HepG2 (cell line): Measurements from ENCODE around the gene TBC1D1. TPM values are rescaled to one million over a fixed set of nuclear protein-coding genes. Genes with fewer than 3 reads are reported as not detected.

Experiments
- ATAC-seq: fragments of 200-7000 bp; cut with Tn5 transposase; 3 replicates; pipeline ENCODE4 v1.9.1; 2020; ENCODE audit warnings: mild to moderate bottlenecking, moderate library complexity
- BruUV-seq: library from RNA; stranded (reverse); fragments of 400-500 nt; replicated peaks from 2 replicates; lab custom pipeline; 2021; lab: Mats Ljungman, UMichigan
- CTCF ChIA-PET: fragments of 300-600 bp; formaldehyde crosslinking; extraction: SDS; loops from one replicate; lab custom pipeline; 2021; ENCODE audit warnings: low total read pairs, inconsistent platforms, low intra/inter-chr PET ratio; lab: Yijun Ruan, JAX
- POLR2A ChIA-PET: fragments of 350-600 bp; sonication (Branson Sonifier 250); formaldehyde crosslinking; loops from one replicate; lab custom pipeline; 2020; ENCODE audit warnings: antibody characterized with exemption, inconsistent platforms; lab: Yijun Ruan, JAX
- DNase-seq: peaks from one replicate; pipeline ENCODE4 v3.0.0-alpha.2; 2015; ENCODE audit warnings: low spot score
- FAIRE-seq: peaks from 3 replicates; lab custom pipeline; 2011; peaks lifted over from hg19 to GRCh38; lab: Jason Lieb, UNC
- H2AFZ ChIP-seq: one replicate; pipeline ENCODE4 v1.6.1; 2011; ENCODE audit warnings: low read length, inconsistent platforms
- H3K27ac ChIP-seq: fragments of 300-600 bp; 3 replicates; pipeline ENCODE4 v1.8.0; 2011; ENCODE audit warnings: mixed run types, mild to moderate bottlenecking, mixed read lengths, low read length, inconsistent platforms; ENCODE audit not compliant: insufficient read depth; ENCODE audit errors: extremely low read length
- H3K27me3 ChIP-seq, 2 experiments: fragments of 200-600 bp in 1 of 2; 2 replicates in 1 of 2; 3 replicates in 1 of 2; pipeline versions ENCODE4 v1.6.0 to v1.8.0; 2011; ENCODE audit warnings: low read length in 2 of 2, mild to moderate bottlenecking in 2 of 2, moderate library complexity in 2 of 2, inconsistent platforms in 1 of 2; ENCODE audit not compliant: insufficient read depth in 2 of 2, control insufficient read depth in 1 of 2
- H3K36me3 ChIP-seq, 2 experiments: fragments of 200-600 bp in 1 of 2; replicated peaks in 1 of 2; 2 replicates in 1 of 2; 3 replicates in 1 of 2; pipeline versions ENCODE4 v1.5.1 to v1.8.0; 2011; ENCODE audit warnings: low read length in 2 of 2, inconsistent platforms in 1 of 2; ENCODE audit not compliant: insufficient read depth in 2 of 2, control insufficient read depth in 1 of 2
- H3K4me1 ChIP-seq: 2 replicates; pipeline ENCODE4 v1.5.1; 2012; ENCODE audit warnings: low read length, inconsistent platforms; ENCODE audit not compliant: insufficient read depth
- H3K4me2 ChIP-seq: 2 replicates; pipeline ENCODE4 v1.6.0; 2011; ENCODE audit warnings: low read depth, low read length, inconsistent platforms
- H3K4me3 ChIP-seq, 3 experiments: fragments of 200-600 bp in 1 of 3; sonication (generic), shearing (Covaris generic) in 1 of 3; replicated peaks in 1 of 3; 2 replicates each; pipeline ENCODE4 v1.5.1; 2011 to 2016; ENCODE audit warnings: low read length in 3 of 3, inconsistent platforms in 2 of 3, low read depth in 2 of 3, mild to moderate bottlenecking in 2 of 3, control low read depth in 1 of 3, mixed read lengths in 1 of 3; ENCODE audit not compliant: insufficient read depth in 1 of 3
- H3K79me2 ChIP-seq: one replicate; pipeline ENCODE4 v1.6.1; 2011; ENCODE audit warnings: low read length, inconsistent platforms; ENCODE audit not compliant: insufficient read depth
- H3K9ac ChIP-seq: 2 replicates; pipeline ENCODE4 v1.6.0; 2011; ENCODE audit warnings: mild to moderate bottlenecking, low read depth, low read length, inconsistent platforms; ENCODE audit not compliant: insufficient read depth
- H3K9me3 ChIP-seq: 2 replicates; pipeline ENCODE4 v1.5.1; 2012; ENCODE audit warnings: mild to moderate bottlenecking, low read length
- H4K20me1 ChIP-seq: 2 replicates; pipeline ENCODE4 v1.6.0; 2011; ENCODE audit warnings: inconsistent platforms, mild to moderate bottlenecking, low read length, moderate library complexity; ENCODE audit not compliant: insufficient read depth
- ARID2 ChIP-seq: sonication (generic); formaldehyde crosslinking; IDR thresholded peaks from 2 replicates; pipeline ENCODE4 v1.8.1; 2022; ENCODE audit warnings: mild to moderate bottlenecking, missing genetic modification reagents, borderline replicate concordance
- CREB3 ChIP-seq: sonication (generic); formaldehyde crosslinking; IDR thresholded peaks from 2 replicates; pipeline ENCODE4 v1.5.0; 2020; ENCODE audit warnings: missing genetic modification reagents
- EHMT2 ChIP-seq: fragments of 200-600 bp; sonication (generic); IDR thresholded peaks from 2 replicates; pipeline ENCODE4 v1.7.0; 2017; ENCODE audit warnings: antibody characterized with exemption, low read depth, low read length, borderline replicate concordance
- ELF4 ChIP-seq: sonication (generic); formaldehyde crosslinking; IDR thresholded peaks from 2 replicates; pipeline ENCODE4 v1.5.0; 2020; ENCODE audit warnings: missing genetic modification reagents, mild to moderate bottlenecking, moderate library complexity, borderline replicate concordance
- EP300 ChIP-seq, 3 experiments: sonication (generic) in 1 of 3; formaldehyde crosslinking in 1 of 3; IDR thresholded peaks; 2 replicates each; pipeline versions ENCODE4 v1.5.1 to v1.6.1; 2011 to 2020; ENCODE audit warnings: low read depth in 2 of 3, low read length in 2 of 3, borderline replicate concordance in 1 of 3, improper control_type of control experiment in 1 of 3, mild to moderate bottlenecking in 1 of 3, missing genetic modification reagents in 1 of 3, moderate library complexity in 1 of 3
- HNF4A ChIP-seq: sonication (generic); formaldehyde crosslinking; IDR thresholded peaks from 2 replicates; pipeline ENCODE4 v1.4.0; 2020; ENCODE audit warnings: missing genetic modification reagents
- MAFG ChIP-seq: sonication (generic); formaldehyde crosslinking; IDR thresholded peaks from 2 replicates; pipeline ENCODE4 v1.5.1; 2020; ENCODE audit warnings: mild to moderate bottlenecking, missing genetic modification reagents
- NBN ChIP-seq: fragments of 450-650 bp; conservative IDR thresholded peaks from 2 replicates; pipeline ENCODE4 v1.6.1; 2017
- NFIC ChIP-seq: IDR thresholded peaks from 2 replicates; pipeline ENCODE4 v1.6.1; 2012; ENCODE audit warnings: mild to moderate bottlenecking, low read length, inconsistent platforms
- NR2C2 ChIP-seq: sonication (generic); formaldehyde crosslinking; IDR thresholded peaks from 2 replicates; pipeline ENCODE4 v1.4.0; 2020; ENCODE audit warnings: missing genetic modification reagents, mild to moderate bottlenecking, moderate library complexity, borderline replicate concordance
- PAWR ChIP-seq: sonication (generic); formaldehyde crosslinking; IDR thresholded peaks from 2 replicates; pipeline ENCODE4 v1.4.0; 2020; ENCODE audit warnings: missing genetic modification reagents, mild to moderate bottlenecking, borderline replicate concordance
- POLR2AphosphoS2 ChIP-seq: IDR thresholded peaks from 2 replicates; pipeline ENCODE4 v1.6.1; 2011; ENCODE audit warnings: low read depth, low read length, improper control_type of control experiment
- RARA ChIP-seq: IDR thresholded peaks from 2 replicates; pipeline ENCODE4 v1.6.1; 2016; ENCODE audit warnings: missing genetic modification reagents, missing compliant biosample characterization
- RFXANK ChIP-seq: IDR thresholded peaks from 2 replicates; pipeline ENCODE4 v1.6.1; 2016
- TBX2 ChIP-seq: sonication (generic); formaldehyde crosslinking; IDR thresholded peaks from 2 replicates; pipeline ENCODE4 v1.5.0; 2020; ENCODE audit warnings: missing genetic modification reagents, mild to moderate bottlenecking, borderline replicate concordance
- TBX3 ChIP-seq: fragments of 450-650 bp; IDR thresholded peaks from 2 replicates; pipeline ENCODE4 v1.6.1; 2017; ENCODE audit warnings: antibody characterized with exemption, mild to moderate bottlenecking, inconsistent platforms, borderline replicate concordance
- TCF7 ChIP-seq: sonication (generic); IDR thresholded peaks from 2 replicates; pipeline ENCODE4 v1.6.1; 2016; ENCODE audit warnings: antibody characterized with exemption, low read depth
- TFDP2 ChIP-seq: sonication (generic); formaldehyde crosslinking; IDR thresholded peaks from 2 replicates; pipeline ENCODE4 v1.4.0; 2020; ENCODE audit warnings: missing genetic modification reagents
- U2AF1 ChIP-seq: fragments of 200-400 bp; formaldehyde crosslinking; optimal IDR thresholded peaks from 2 replicates; pipeline ENCODE3; 2017; ENCODE audit warnings: mild to moderate bottlenecking, low read depth, low read length
- ZNF274 ChIP-seq: sonication (generic); formaldehyde crosslinking; IDR thresholded peaks from 2 replicates; pipeline ENCODE4 v1.5.1; 2020; ENCODE audit warnings: mild to moderate bottlenecking, missing genetic modification reagents
- ZNF350 ChIP-seq: sonication (generic); formaldehyde crosslinking; IDR thresholded peaks from 2 replicates; pipeline ENCODE4 v1.4.0; 2020; ENCODE audit warnings: mild to moderate bottlenecking, low read depth, missing genetic modification reagents, borderline replicate concordance
- ZNF367 ChIP-seq: sonication (generic); formaldehyde crosslinking; IDR thresholded peaks from 2 replicates; pipeline ENCODE4 v1.4.0; 2020; ENCODE audit warnings: missing genetic modification reagents, borderline replicate concordance
- ZNF563 ChIP-seq: sonication (generic); formaldehyde crosslinking; IDR thresholded peaks from 2 replicates; pipeline ENCODE4 v1.8.0; 2022; ENCODE audit warnings: mild to moderate bottlenecking, moderate library complexity, missing genetic modification reagents
- ZNF678 ChIP-seq: sonication (generic); formaldehyde crosslinking; IDR thresholded peaks from 2 replicates; pipeline ENCODE4 v1.4.0; 2020; ENCODE audit warnings: mild to moderate bottlenecking, missing genetic modification reagents
- WGBS: methylation state at CpG from one replicate; pipeline ENCODE4 v1.1.6; 2017; ENCODE audit warnings: low lambda C conversion rate; 5-methylcytosine and 5-hydroxymethylcytosine counted together
- in situ Hi-C: cut with HindIII; loops from 2 replicates; pipeline ENCODE4 v1.10.0; 2017; ENCODE audit warnings: low pct_unique_long_range_greater_than_20kb; ENCODE audit not compliant: extremely low pct_ligation_motif_present
- intact Hi-C: fragments of 100-400 bp; cut with micrococcal nuclease; formaldehyde crosslinking; loops from one replicate; pipeline ENCODE4 v1.10.0; 2022; ENCODE audit not compliant: unreplicated experiment
- polyA plus RNA-seq, 8 experiments: library from polyadenylated mRNA; depleted of rRNA in 3 of 8; stranded (reverse) in 7 of 8; unstranded in 1 of 8; fragments of >200 nt; fragmentation: Illumina TruSeq in 4 of 8; extraction: Trizol in 4 of 8; gene quantifications; 2 replicates each; pipeline versions ENCODE4 v1.2.1 to v1.2.3, GENCODE V29; 2011 to 2016; ENCODE audit warnings: low read depth in 4 of 8, missing spikeins in 1 of 8, mixed read lengths in 1 of 8; ENCODE audit not compliant: insufficient read depth in 1 of 8
- total RNA-seq, 5 experiments: library from RNA; depleted of rRNA; stranded (reverse); fragments of >200 nt; fragmentation: Illumina TruSeq; extraction: Trizol; gene quantifications; 2 replicates each; pipeline ENCODE4 v1.2.3, GENCODE V29; 2016; ENCODE audit warnings: low read depth in 1 of 5
- TF ChIP-seq, protein P1 (sequence below): sonication (generic); formaldehyde crosslinking; IDR thresholded peaks from 2 replicates; pipeline ENCODE4 v1.5.0; 2020; ENCODE audit warnings: missing genetic modification reagents

Gene TBC1D1
- total and polyA plus RNA-seq, 2 of the 13 experiments (the other 11 are each of a cell fraction or from before 2014, with no cell fraction given): 37.3 to 62.8 TPM

DNA sequence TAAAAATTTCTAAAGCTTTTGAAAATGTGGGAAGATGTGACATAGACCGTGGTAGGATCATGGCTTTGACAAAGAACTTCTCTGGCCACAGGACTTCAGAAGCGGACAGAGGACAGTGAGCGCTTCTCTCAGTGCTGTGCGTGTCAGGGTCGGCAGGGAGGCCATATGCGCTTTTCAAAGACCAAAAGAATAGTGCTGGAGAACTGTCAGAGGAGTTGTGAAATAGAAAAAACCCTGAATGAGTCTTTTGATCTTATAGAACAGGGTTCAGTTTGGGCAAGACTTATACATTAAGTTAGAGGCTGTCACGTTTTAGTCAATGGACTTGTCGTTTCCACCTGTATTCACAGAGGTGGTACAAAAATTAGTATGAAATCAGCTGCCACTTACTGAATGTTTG lies 146.7 kb downstream of the TBC1D1 start:
- CTCF ChIA-PET: interaction anchor here (4.9 kb wide), 1 partner anchor 234 kb away, joined by 24 read pairs; no protein-coding TSS in a partner anchor
- H3K4me3 ChIP-seq: no peak overlapping the region
- in situ Hi-C loops: loop anchor here (5.0 kb wide), 1 partner anchor 235 kb away; no protein-coding TSS in a partner anchor
- H4K20me1 ChIP-seq: no peaks in the 10 kb centered on the region
- peaks cover 31% of the 10 kb centered on the region for H3K4me1 ChIP-seq
- intact Hi-C loops: loop anchor here (2.0 to 5.0 kb wide), 4 partner anchors 61 to 585 kb away; a partner anchor contains a TSS
- POLR2A ChIA-PET: no interaction called here
- peak; percentile 91 for FAIRE-seq
- no peak overlapping the region for H2AFZ ChIP-seq
- H3K9ac ChIP-seq: no peak overlapping the region
- H3K4me2 ChIP-seq: peak overlapping the region; percentile 41
- WGBS: 7% methylated on average over 8 of the region's 8 CpGs
- peak; percentile 93 for ATAC-seq
- no peaks in the 10 kb centered on the region for H3K27me3 ChIP-seq
- no peaks in the 10 kb centered on the region for H3K79me2 ChIP-seq
- H3K9me3 ChIP-seq: no peaks in the 10 kb centered on the region
- peak; percentile 78 for DNase-seq
- H3K36me3 ChIP-seq: peaks cover 0 to 4% of the 10 kb centered on the region in 2 experiments; a peak in 1 of 5 replicates
- BruUV-seq: no TSS peak
- H3K27ac ChIP-seq: peak overlapping the region; percentile 62
- TF ChIP-seq ZNF367 (CRISPR knock-in tag): no peak
- TF ChIP-seq ZNF563 (CRISPR knock-in tag): no peak
- TF ChIP-seq NBN: no peak
- peak in 1 of 2 experiments; percentile 48; a peak in 1 of 4 replicates for TF ChIP-seq EP300 (IDR thresholded peaks at IDR 0.05; ENCODE audit: low read depth in 2 of 2, low read length in 2 of 2)
- no peak for TF ChIP-seq EP300 (CRISPR knock-in tag; IDR thresholded peaks at IDR 0.05; ENCODE audit: borderline replicate concordance)
- TF ChIP-seq NFIC: no peak
- no peak for TF ChIP-seq MAFG (CRISPR knock-in tag)
- TF ChIP-seq TCF7: peak; percentile 61
- no peak for TF ChIP-seq ZNF350 (CRISPR knock-in tag)
- TF ChIP-seq NR2C2: no peak
- TF ChIP-seq TBX2 (CRISPR knock-in tag): peak; percentile 46; the same call in 1 of the 2 replicates
- no peak for TF ChIP-seq TFDP2 (CRISPR knock-in tag)
- TF ChIP-seq, protein P1, sequence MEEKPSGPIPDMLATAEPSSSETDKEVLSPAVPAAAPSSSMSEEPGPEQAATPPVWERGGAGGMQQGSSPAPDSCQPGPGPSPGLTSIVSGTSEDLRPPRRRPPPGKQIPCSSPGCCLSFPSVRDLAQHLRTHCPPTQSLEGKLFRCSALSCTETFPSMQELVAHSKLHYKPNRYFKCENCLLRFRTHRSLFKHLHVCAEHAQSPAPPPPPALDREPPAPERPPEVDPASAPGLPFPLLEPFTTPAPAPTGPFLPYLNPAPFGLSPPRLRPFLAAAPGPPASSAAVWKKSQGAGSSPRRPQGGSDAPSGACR (CRISPR knock-in tag): no peak
- TF ChIP-seq EHMT2: 0 out of 2 replicates have a peak, but pooled peaks have one; percentile 24
- TF ChIP-seq PAWR (CRISPR knock-in tag): no peak
- no peak for TF ChIP-seq CREB3 (CRISPR knock-in tag)
- no peak for TF ChIP-seq ZNF678 (CRISPR knock-in tag)
- TF ChIP-seq HNF4A (CRISPR knock-in tag): peak; percentile 41
- no peak for TF ChIP-seq RARA (CRISPR knock-in tag)
- TF ChIP-seq ARID2 (CRISPR knock-in tag): no peak
- TF ChIP-seq RFXANK (CRISPR knock-in tag): no peak
- TF ChIP-seq TBX3: no peak
- TF ChIP-seq U2AF1: no peak
- no peak for TF ChIP-seq ELF4
- no peak for TF ChIP-seq ZNF274 (CRISPR knock-in tag)
- no peak for TF ChIP-seq POLR2AphosphoS2
